Esophagus (tissue), 2 donors: ENCODE results near the gene OR6V1. TPM values are rescaled to one million over a fixed set of nuclear protein-coding genes. Genes with fewer than 3 reads are reported as not detected.
A peak's percentile ranks its signal among the peaks of the same experiment; 100 is the strongest.

ENCODE experiments used
- H3K27ac ChIP-seq, 2 donors: one replicate each; pipeline ENCODE4 v1.5.1; 2013; ENCODE audit warnings: low read depth in 2 of 2, mild to moderate bottlenecking in 2 of 2, inconsistent platforms in 1 of 2, low read length in 1 of 2, moderate library complexity in 1 of 2
- H3K27me3 ChIP-seq, 2 donors: one replicate each; pipeline ENCODE4 v1.6.1; 2013; ENCODE audit warnings: low read length in 2 of 2, control low read depth in 1 of 2, mild to moderate bottlenecking in 1 of 2; ENCODE audit not compliant: insufficient read depth in 2 of 2, control insufficient read depth in 1 of 2
- H3K36me3 ChIP-seq, 2 donors: one replicate each; pipeline ENCODE4 v1.6.1; 2013; ENCODE audit warnings: low read length in 1 of 2; ENCODE audit not compliant: control insufficient read depth in 2 of 2, insufficient read depth in 2 of 2
- H3K4me1 ChIP-seq, 2 donors: one replicate each; pipeline ENCODE4 v1.6.1; 2013; ENCODE audit warnings: low read length in 1 of 2; ENCODE audit not compliant: control insufficient read depth in 2 of 2, insufficient read depth in 2 of 2
- H3K4me3 ChIP-seq, 2 donors: one replicate each; pipeline ENCODE4 v1.5.1; 2013; ENCODE audit warnings: low read length in 2 of 2, mild to moderate bottlenecking in 2 of 2, low read depth in 1 of 2, moderate library complexity in 1 of 2
- H3K9me3 ChIP-seq, 2 donors: one replicate each; pipeline ENCODE4 v1.6.1; 2013; ENCODE audit warnings: mild to moderate bottlenecking in 2 of 2, low read depth in 1 of 2, low read length in 1 of 2, moderate library complexity in 1 of 2; ENCODE audit not compliant: control insufficient read depth in 2 of 2, insufficient read depth in 1 of 2
- WGBS, 2 donors: extraction: QIAGEN DNeasy Blood & Tissue Kit; methylation state at CpG; one replicate each; pipeline ENCODE4 v1.1.7; 2013; 5-methylcytosine and 5-hydroxymethylcytosine counted together
- polyA plus RNA-seq, 2 donors: library from polyadenylated mRNA; stranded (reverse); fragments of 200-250 nt; gene quantifications; one replicate each; pipeline ENCODE4 v1.2.3, GENCODE V29; 2013
- donor health status: healthy with polysubstance abuse.
- donor health status: Bipolar disorder and iron deficiency.

The OR6V1 gene, protein sequence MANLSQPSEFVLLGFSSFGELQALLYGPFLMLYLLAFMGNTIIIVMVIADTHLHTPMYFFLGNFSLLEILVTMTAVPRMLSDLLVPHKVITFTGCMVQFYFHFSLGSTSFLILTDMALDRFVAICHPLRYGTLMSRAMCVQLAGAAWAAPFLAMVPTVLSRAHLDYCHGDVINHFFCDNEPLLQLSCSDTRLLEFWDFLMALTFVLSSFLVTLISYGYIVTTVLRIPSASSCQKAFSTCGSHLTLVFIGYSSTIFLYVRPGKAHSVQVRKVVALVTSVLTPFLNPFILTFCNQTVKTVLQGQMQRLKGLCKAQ
- not detected for polyA plus RNA-seq

DNA sequence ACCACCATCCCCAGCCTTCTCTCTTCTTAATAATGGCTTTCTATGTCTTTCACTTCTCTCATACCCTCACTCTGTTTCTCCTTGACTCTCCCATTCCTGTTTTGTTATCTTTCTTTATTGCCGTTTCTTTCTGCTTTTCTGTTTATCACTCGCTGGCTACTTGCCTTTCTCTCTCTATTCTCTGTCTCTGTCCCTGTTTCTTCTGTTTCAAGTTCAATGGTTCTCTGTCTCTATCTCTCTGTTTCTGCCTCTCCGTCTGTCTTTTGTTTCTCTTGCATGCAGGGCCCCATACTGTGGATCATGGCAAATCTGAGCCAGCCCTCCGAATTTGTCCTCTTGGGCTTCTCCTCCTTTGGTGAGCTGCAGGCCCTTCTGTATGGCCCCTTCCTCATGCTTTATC is at the start of gene OR6V1:
Gene OR6V1 (plus strand): TSS at position 301 of the 400 bp plus-strand sequence. CDS start 0 bp downstream, at position 301.
- Histone ChIP-seq H3K9me3 (no peaks in the 10 kb centered on the region), H3K36me3 (no peaks in the 10 kb centered on the region)
- 89 to 91% methylated on average over 4 of the region's 4 CpGs for WGBS, 2 donors

DNA sequence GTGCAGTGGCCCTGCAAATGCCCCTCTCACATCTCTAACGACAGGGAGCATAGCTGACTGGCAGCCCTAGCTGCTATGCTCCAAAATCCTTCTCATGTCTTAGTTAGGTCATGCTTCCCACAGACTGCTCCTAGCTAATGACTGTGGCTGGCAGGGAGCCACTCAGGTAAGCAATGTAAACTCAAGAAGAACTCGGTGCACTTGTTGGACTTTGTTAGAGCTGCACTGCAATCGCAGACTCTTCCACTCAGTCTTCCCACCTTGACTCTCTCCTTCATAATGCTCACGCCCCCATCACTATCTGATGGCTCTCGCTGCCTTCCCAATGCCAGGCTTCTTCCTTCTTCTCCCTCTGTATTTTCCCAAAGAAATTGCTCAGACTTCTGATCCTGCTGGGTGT is 49.2 kb upstream of the OR6V1 start:
- Histone ChIP-seq H3K27me3 (peaks cover 0 to 2% of the 10 kb centered on the region in 2 donors), H3K27ac (no peak overlapping the region), H3K4me3 (no peak overlapping the region), H3K36me3 (no peaks in the 10 kb centered on the region), H3K9me3 (no peaks in the 10 kb centered on the region), H3K4me1 (no peaks in the 10 kb centered on the region)
- 61 to 63% methylated on average over 5 of the region's 5 CpGs for WGBS, 2 donors

More for the DNA sequence above, at the start of gene OR6V1:
- H3K27ac ChIP-seq, result no peak within 1 kb of the TSS
- no peaks in the 10 kb centered on the region for H3K27me3 ChIP-seq
- no peak within 1 kb of the TSS for H3K4me3 ChIP-seq
- no peaks in the 10 kb centered on the region for H3K4me1 ChIP-seq

DNA sequence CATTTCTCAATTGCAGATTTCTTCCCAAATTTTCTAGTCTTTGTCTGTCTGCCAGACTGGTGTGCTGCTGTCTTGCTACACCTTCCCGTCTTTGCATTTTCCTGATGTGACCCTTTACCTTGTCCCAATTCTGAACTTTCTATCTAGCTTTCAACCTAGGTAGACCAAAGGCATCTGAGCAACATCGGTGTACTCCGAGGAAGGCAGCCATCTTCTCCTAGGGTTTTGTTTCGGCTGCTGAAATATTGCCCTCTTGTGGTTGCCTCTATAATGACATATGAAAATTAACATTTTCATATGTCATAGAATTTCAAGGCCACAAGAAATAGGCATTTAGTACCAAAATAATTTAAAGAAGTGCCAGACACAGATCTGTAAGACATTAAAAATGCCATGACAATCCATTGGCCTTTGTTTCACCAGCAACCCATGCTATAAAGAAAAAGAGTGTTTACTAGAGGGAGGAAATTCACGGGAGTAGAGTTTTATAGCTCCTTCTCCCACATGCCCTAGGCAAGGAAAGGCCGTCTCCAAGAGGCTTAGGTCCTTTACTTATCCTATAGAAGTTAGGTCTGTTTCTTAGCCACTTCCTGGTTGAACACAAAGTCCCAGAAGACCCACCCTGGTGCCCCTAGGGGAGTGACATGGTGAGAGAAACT is 48.6 kb upstream of the OR6V1 start:
- Histone ChIP-seq H3K27ac (no peak overlapping the region), H3K36me3 (no peaks in the 10 kb centered on the region), H3K27me3 (peaks cover 0 to 2% of the 10 kb centered on the region in 2 donors), H3K4me1 (no peaks in the 10 kb centered on the region), H3K9me3 (no peaks in the 10 kb centered on the region), H3K4me3 (peak overlapping the region in 1 of 2 donors; percentile 29)
- WGBS, 2 donors, result 23 to 28% methylated on average over 6 of the region's 6 CpGs

DNA sequence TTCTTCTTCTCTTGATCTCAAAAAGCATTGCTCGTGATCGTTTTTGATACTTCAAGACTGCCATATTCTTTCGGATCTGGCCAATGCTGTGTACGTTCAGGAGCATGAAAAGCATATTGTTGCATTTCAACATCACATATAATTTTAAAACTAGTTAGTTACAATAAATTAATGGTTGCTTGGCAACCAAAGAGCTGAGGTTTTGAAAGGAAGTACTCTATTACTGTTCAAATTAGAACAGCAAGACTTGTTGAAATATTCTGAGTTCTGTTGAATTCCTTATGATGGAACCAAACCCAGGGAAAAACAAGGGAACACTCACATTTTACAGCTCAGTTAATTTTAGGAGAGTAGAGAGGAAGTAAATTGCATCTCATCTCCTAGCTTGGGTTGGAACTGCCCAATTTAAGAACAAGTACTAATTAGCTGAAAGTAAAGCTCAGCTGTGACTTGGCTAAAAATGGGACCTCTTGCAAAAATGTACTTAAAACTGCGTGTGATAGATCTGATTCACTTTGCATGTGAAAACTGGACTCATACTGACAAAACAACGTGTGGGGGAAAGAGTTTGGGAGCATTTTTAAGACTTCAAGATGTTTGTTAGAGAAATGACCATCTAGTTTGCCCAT is 46.4 kb upstream of the OR6V1 start:
- no peak overlapping the region for H3K27ac ChIP-seq
- peaks cover 0 to 2% of the 10 kb centered on the region in 2 donors for H3K27me3 ChIP-seq
- H3K4me1 ChIP-seq, result no peaks in the 10 kb centered on the region
- H3K36me3 ChIP-seq, result no peaks in the 10 kb centered on the region
- 72% methylated on average over 6 of the region's 6 CpGs for WGBS, 2 donors
- H3K9me3 ChIP-seq, result no peaks in the 10 kb centered on the region
- H3K4me3 ChIP-seq, result no peak overlapping the region

DNA sequence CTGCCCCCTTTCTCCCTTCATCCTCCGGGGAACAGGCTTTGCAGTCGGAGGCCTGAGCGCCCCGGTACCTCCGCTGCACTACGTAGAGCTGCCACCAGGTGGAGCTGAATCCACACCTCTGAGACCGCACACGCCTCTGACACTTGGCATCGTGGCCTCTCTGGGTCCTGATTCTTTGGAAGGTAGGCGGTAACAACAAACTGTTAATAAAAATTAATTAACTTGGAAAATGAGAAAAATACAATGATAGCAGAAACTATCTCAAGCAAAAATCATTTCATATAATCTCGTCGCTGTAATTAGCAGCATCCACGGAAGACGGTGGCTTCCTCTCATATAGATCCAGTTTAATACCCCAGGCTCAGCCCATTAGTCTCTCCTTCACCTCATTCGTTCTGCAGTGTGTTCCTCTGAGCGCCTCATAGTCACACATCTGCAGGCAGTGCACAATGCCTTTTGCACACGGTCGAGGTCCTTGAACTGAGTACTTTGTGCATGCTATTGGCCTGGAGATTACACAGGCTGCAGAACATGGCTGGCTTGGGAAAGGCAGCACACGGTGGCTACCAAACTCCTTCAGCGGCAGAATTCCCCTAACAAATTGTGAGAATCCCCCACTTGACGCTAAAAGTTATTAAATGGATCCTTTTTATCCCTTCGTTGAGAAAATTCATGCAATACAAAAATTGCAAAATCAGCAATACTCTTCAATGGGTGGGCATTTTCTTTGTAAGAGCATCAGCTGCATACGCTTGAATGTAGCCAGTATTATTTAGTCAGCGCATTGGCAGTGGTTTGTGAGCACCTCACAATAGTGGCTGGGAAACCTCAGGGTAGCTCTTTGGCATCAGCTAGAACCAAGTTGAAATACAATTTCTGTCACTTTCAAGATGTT is 43.9 kb upstream of the OR6V1 start:
- H3K36me3 ChIP-seq, result no peaks in the 10 kb centered on the region

DNA sequence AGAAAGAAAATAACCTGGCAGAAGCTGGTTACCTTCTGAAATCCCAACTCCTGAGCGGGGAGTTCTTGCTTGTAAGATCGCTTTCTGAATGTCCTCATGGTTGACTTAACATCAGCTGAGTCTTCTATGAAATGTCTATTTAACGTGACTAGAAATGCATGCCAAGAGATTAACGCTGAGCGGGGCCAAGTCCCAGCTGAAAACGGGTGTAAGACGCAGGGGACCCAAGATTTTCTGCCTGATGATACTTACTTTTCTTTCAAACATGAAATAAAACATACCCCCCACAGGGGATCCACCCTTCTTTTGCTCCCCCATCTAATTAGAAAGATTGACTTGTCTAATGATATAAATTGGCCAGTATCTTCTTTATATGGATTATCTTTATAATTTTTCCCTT is 40.1 kb upstream of the OR6V1 start:
- 49 to 69% methylated on average over 7 of the region's 7 CpGs for WGBS, 2 donors
- no peaks in the 10 kb centered on the region for H3K36me3 ChIP-seq
- H3K9me3 ChIP-seq, result no peaks in the 10 kb centered on the region
- no peaks in the 10 kb centered on the region for H3K4me1 ChIP-seq
- no peak overlapping the region for H3K27ac ChIP-seq
- H3K4me3 ChIP-seq, result no peak overlapping the region
- H3K27me3 ChIP-seq, result peaks cover 0 to 2% of the 10 kb centered on the region in 2 donors

More for the DNA sequence above, 43.9 kb upstream of the OR6V1 start:
- WGBS, 2 donors, result 40 to 45% methylated on average over 24 of the region's 24 CpGs
- Histone ChIP-seq H3K27ac (no peak overlapping the region), H3K27me3 (peaks cover 0 to 2% of the 10 kb centered on the region in 2 donors), H3K4me3 (no peak overlapping the region), H3K9me3 (no peaks in the 10 kb centered on the region), H3K4me1 (no peaks in the 10 kb centered on the region)

DNA sequence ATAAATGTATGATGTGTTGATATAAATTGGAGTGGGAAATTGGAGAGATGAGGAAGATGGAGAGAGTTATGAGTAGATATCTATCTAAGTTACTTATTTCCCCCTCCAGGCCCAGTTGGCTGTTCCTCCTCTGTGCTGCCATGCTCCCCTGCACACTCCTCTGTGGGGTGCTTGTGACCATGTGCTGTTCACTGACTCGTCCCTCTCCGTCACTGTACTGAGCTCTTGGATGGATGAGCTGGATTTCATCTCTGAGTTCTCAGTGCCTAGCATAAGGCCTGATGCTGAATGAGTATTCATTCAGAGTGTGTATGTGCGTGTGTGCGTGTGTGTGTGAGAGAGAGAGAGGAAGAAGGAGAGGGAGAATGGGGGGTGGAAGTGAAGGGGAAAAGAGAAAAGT is 39.7 kb upstream of the OR6V1 start:
- no peak overlapping the region for H3K27ac ChIP-seq
- no peaks in the 10 kb centered on the region for H3K27me3 ChIP-seq
- WGBS, 2 donors, result 89 to 90% methylated on average over 4 of the region's 4 CpGs
- no peak overlapping the region for H3K4me3 ChIP-seq
- H3K36me3 ChIP-seq, result no peaks in the 10 kb centered on the region
- H3K4me1 ChIP-seq, result no peaks in the 10 kb centered on the region
- H3K9me3 ChIP-seq, result no peaks in the 10 kb centered on the region

DNA sequence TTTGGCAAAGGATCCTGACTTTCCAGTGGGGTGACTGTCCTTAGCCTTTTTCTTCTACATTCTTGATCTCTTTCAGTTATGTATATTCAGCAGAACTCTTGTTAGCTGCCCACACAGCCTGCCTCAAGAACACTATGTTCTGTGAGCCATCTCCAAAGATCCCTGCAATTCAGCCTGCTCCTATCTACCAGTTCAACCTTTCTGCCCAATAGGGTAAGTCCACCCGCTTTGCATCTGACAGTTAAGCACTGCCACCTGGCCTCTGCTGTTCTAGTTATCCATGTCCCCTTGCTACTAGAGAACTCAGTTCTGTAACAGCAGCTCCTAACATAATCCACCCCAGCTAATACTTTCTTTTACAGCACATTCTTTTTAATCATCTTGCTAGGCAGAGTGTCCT is 38.7 kb upstream of the OR6V1 start:
- Histone ChIP-seq H3K9me3 (no peaks in the 10 kb centered on the region), H3K4me3 (no peak overlapping the region), H3K27me3 (no peaks in the 10 kb centered on the region), H3K27ac (no peak overlapping the region), H3K4me1 (no peaks in the 10 kb centered on the region), H3K36me3 (no peaks in the 10 kb centered on the region)
- WGBS, 2 donors, result 31 to 60% methylated on average over 1 of the region's 1 CpG

DNA sequence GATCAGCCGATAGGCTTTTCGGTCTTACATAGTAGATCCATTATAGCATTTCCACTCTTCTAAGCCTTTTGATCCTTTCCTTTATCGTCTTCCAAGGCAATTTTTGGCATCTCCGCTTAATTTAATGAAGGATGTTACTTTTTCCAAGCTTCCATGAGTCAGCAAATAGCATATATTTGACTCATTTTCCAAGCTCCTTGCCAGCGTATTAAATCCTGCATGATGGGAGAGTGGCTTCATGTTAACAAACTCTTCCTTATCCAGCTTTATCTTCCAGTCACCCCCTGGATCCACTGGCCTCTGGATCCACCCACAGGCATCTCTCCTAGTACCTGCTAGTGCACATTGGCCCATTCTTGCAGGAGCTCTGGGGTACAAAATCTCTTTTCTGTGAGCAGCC is 38.2 kb upstream of the OR6V1 start:
- no peak overlapping the region for H3K4me3 ChIP-seq
- H3K4me1 ChIP-seq, result no peaks in the 10 kb centered on the region
- H3K9me3 ChIP-seq, result no peaks in the 10 kb centered on the region
- 24 to 53% methylated on average over 5 of the region's 5 CpGs for WGBS, 2 donors
- H3K27me3 ChIP-seq, result no peaks in the 10 kb centered on the region
- no peaks in the 10 kb centered on the region for H3K36me3 ChIP-seq
- no peak overlapping the region for H3K27ac ChIP-seq
